ENCODE results near the gene HK3.

The HK3 gene

GRCh38 chr5:176899296-176899891 lies at the start of gene HK3:
Gene HK3 (minus strand): TSS chr5:176899346. CDS start chr5:176896159, 3,187 bp downstream.
- Histone ChIP-seq H3K4me1 (ENCODE audit: control insufficient read depth, insufficient read depth, low read length, unreplicated experiment) (no peaks in the 10 kb centered on the region), H2AFZ (ENCODE audit: low read length, unreplicated experiment) (no peak within 1 kb of the TSS), H3K36me3 (ENCODE audit: insufficient read depth, low read length) (0 out of 2 replicates have a peak, but pooled peaks cover 6% of the 10 kb centered on the region), H3K27ac (ENCODE audit: low read depth, low read length) (no peak within 1 kb of the TSS), H3K27me3 (ENCODE audit: insufficient read depth, low read length) (peaks cover 9% of the 10 kb centered on the region; the same call in 1 of the 2 replicates), H3K4me3 (ENCODE audit: low read depth, low read length) (no peak within 1 kb of the TSS), H3K79me2 (ENCODE audit: control insufficient read depth, insufficient read depth, low read length, unreplicated experiment) (no peaks in the 10 kb centered on the region)

- Histone ChIP-seq H3K36me3 (ENCODE audit: insufficient read depth, low read length) (peaks cover 13% of the 10 kb centered on the region; the same call in 1 of the 2 replicates), H3K4me1 (ENCODE audit: control insufficient read depth, insufficient read depth, low read length, unreplicated experiment) (peaks cover 3% of the 10 kb centered on the region), H3K4me3 (ENCODE audit: low read depth, low read length) (no peak overlapping the region), H3K27me3 (ENCODE audit: insufficient read depth, low read length) (no peaks in the 10 kb centered on the region), H3K27ac (ENCODE audit: low read depth, low read length) (no peak overlapping the region), H3K79me2 (ENCODE audit: control insufficient read depth, insufficient read depth, low read length, unreplicated experiment) (no peaks in the 10 kb centered on the region), H2AFZ (ENCODE audit: low read length, unreplicated experiment) (no peak overlapping the region)
These were observed 49.3 kb upstream of the HK3 start for GRCh38 chr5:176948458-176948857.

DNA sequence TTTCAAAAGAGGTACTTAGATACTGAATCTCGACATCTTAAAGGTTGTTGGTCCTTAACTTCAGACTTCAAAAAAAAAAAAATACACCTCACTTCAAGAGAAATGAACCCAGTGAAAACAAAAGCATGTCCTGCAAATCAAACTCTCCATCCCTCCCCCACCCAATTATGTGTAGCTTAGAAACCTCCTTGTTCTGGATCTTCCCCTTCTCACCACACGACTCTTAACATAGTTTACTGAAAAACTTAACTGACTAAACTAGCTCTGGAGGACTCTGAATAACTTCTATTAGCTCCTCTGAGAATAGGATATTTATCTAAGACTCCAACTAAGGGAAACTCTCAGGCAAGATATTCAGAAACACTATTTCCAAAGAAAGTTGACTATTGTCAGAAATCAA lies 48.7 kb upstream of the HK3 start:
- H3K27me3 ChIP-seq (ENCODE audit: insufficient read depth, low read length): no peaks in the 10 kb centered on the region
- peaks cover 13% of the 10 kb centered on the region; the same call in 1 of the 2 replicates for H3K36me3 ChIP-seq (ENCODE audit: insufficient read depth, low read length)

DNA sequence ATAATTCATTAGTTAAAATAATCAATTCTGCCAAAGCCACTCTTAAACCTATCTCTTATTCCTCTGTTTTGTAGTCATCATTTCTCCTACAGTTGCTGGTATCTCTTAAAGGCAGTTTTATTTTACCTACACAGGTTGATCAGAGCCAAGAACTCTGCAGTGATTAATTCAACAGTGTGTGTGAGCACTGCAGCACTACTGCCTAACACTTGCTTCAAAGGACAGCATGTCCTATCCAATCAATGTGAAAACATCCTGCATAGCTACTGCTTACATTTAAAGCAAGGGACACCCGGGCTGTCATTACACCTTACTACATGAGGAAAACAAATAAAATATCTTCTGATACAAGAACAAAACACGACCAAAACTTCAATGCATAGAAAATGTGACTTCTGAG lies 45.1 kb upstream of the HK3 start:
- Histone ChIP-seq H3K4me1 (ENCODE audit: control insufficient read depth, insufficient read depth, low read length, unreplicated experiment) (peaks cover 3% of the 10 kb centered on the region), H2AFZ (ENCODE audit: low read length, unreplicated experiment) (no peak overlapping the region), H3K79me2 (ENCODE audit: control insufficient read depth, insufficient read depth, low read length, unreplicated experiment) (no peaks in the 10 kb centered on the region), H3K27ac (ENCODE audit: low read depth, low read length) (no peak overlapping the region), H3K27me3 (ENCODE audit: insufficient read depth, low read length) (no peaks in the 10 kb centered on the region), H3K4me3 (ENCODE audit: low read depth, low read length) (no peak overlapping the region), H3K36me3 (ENCODE audit: insufficient read depth, low read length) (peaks cover 26% of the 10 kb centered on the region; the same call in 1 of the 2 replicates)

More for the DNA sequence above, 48.7 kb upstream of the HK3 start:
- Histone ChIP-seq H3K4me3 (ENCODE audit: low read depth, low read length) (no peak overlapping the region), H3K79me2 (ENCODE audit: control insufficient read depth, insufficient read depth, low read length, unreplicated experiment) (no peaks in the 10 kb centered on the region), H2AFZ (ENCODE audit: low read length, unreplicated experiment) (no peak overlapping the region), H3K4me1 (ENCODE audit: control insufficient read depth, insufficient read depth, low read length, unreplicated experiment) (peaks cover 3% of the 10 kb centered on the region), H3K27ac (ENCODE audit: low read depth, low read length) (no peak overlapping the region)

DNA sequence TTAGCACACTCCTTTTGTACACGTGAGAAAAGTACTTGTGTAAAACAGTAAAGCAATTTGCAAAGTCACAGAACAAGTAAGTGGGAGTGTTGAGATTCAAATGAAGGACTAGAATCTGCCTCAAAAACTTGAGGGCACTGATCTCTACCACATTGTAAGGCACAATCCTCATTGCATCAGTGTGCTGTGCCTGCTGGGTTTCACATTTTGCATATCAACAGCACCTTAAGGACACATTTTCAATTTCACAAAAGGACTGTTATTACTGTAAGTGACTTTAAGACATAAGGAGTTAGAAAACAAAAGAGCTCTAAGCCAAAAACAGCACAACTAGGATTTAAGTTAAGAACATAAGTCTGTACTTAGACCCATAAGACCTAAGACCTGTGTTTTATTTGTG lies 44.7 kb upstream of the HK3 start:
- Histone ChIP-seq H3K79me2 (ENCODE audit: control insufficient read depth, insufficient read depth, low read length, unreplicated experiment) (no peaks in the 10 kb centered on the region), H3K27ac (ENCODE audit: low read depth, low read length) (no peak overlapping the region), H3K4me3 (ENCODE audit: low read depth, low read length) (no peak overlapping the region)

DNA sequence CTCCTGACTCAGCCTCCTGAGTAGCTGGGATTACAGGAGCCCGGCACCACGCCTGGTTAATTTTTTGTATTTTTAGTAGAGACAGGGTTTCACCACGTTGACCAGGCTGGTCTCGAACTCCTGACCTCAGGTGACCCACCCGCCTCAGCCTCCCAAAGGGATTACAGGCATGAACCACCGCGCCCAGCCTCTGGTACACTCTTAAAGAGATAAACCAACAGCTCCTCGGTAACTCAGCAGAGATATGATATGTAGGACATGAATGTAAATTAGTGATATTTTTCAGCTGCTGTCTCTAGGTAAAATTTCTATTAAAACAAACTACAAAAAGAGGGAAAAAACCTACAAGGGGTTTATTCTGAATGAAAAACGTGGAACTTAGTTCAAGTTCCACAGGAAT lies 42.8 kb upstream of the HK3 start:
- H3K27ac ChIP-seq (ENCODE audit: low read depth, low read length): no peak overlapping the region
- no peaks in the 10 kb centered on the region for H3K4me1 ChIP-seq (ENCODE audit: control insufficient read depth, insufficient read depth, low read length, unreplicated experiment)
- no peak overlapping the region for H2AFZ ChIP-seq (ENCODE audit: low read length, unreplicated experiment)
- H3K27me3 ChIP-seq (ENCODE audit: insufficient read depth, low read length): no peaks in the 10 kb centered on the region
- H3K36me3 ChIP-seq (ENCODE audit: insufficient read depth, low read length): peaks cover 26% of the 10 kb centered on the region
- H3K79me2 ChIP-seq (ENCODE audit: control insufficient read depth, insufficient read depth, low read length, unreplicated experiment): no peaks in the 10 kb centered on the region
- no peak overlapping the region for H3K4me3 ChIP-seq (ENCODE audit: low read depth, low read length)

More for the DNA sequence above, 44.7 kb upstream of the HK3 start:
- Histone ChIP-seq H2AFZ (ENCODE audit: low read length, unreplicated experiment) (no peak overlapping the region), H3K27me3 (ENCODE audit: insufficient read depth, low read length) (no peaks in the 10 kb centered on the region), H3K4me1 (ENCODE audit: control insufficient read depth, insufficient read depth, low read length, unreplicated experiment) (peaks cover 3% of the 10 kb centered on the region), H3K36me3 (ENCODE audit: insufficient read depth, low read length) (peaks cover 26% of the 10 kb centered on the region; the same call in 1 of the 2 replicates)

DNA sequence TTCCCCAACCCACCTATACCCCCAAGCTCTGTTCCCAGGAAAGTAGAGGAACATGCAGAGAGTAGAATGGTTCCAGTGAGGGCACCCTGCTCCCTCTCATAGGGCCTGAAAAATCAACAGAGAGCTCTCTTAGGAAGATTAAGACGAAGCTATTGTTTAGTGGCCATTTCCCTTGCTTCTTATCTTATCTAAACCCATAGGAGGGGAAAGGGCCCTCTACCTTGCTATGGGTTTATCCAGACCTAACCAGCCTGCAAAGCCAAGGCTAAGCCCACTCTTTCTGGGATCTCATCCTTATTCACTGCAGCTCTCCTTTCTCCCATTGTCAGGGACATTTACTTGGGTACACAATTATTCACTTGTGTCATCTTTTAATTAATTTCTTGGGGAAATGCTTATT lies 39.3 kb upstream of the HK3 start:
- Histone ChIP-seq H3K4me1 (ENCODE audit: control insufficient read depth, insufficient read depth, low read length, unreplicated experiment) (no peaks in the 10 kb centered on the region), H3K36me3 (ENCODE audit: insufficient read depth, low read length) (peaks cover 23% of the 10 kb centered on the region), H3K4me3 (ENCODE audit: low read depth, low read length) (no peak overlapping the region), H3K27ac (ENCODE audit: low read depth, low read length) (no peak overlapping the region), H3K79me2 (ENCODE audit: control insufficient read depth, insufficient read depth, low read length, unreplicated experiment) (no peaks in the 10 kb centered on the region), H2AFZ (ENCODE audit: low read length, unreplicated experiment) (no peak overlapping the region), H3K27me3 (ENCODE audit: insufficient read depth, low read length) (no peaks in the 10 kb centered on the region)

DNA sequence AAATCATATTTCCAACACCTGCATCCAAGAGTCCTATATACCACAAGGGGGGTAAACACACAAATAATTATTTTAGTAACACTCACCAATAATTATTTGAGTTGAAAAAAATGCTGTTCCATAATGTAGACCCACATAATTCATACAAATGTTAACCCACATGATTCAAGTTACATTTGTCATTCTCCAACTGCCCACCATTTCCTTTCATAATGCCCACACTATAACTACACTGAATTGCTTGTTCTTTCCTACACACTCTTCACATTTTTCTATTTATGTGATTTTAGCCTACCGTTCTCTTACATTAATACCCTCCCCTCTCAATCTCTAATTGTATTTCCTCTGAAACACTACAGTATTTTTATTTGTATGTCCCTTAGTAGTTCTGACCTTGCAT lies 35.9 kb upstream of the HK3 start:
- H3K36me3 ChIP-seq (ENCODE audit: insufficient read depth, low read length): peaks cover 8% of the 10 kb centered on the region
- no peak overlapping the region for H3K27ac ChIP-seq (ENCODE audit: low read depth, low read length)
- no peaks in the 10 kb centered on the region for H3K27me3 ChIP-seq (ENCODE audit: insufficient read depth, low read length)
- no peaks in the 10 kb centered on the region for H3K4me1 ChIP-seq (ENCODE audit: control insufficient read depth, insufficient read depth, low read length, unreplicated experiment)
- no peaks in the 10 kb centered on the region for H3K79me2 ChIP-seq (ENCODE audit: control insufficient read depth, insufficient read depth, low read length, unreplicated experiment)
- no peak overlapping the region for H3K4me3 ChIP-seq (ENCODE audit: low read depth, low read length)
- H2AFZ ChIP-seq (ENCODE audit: low read length, unreplicated experiment): no peak overlapping the region

DNA sequence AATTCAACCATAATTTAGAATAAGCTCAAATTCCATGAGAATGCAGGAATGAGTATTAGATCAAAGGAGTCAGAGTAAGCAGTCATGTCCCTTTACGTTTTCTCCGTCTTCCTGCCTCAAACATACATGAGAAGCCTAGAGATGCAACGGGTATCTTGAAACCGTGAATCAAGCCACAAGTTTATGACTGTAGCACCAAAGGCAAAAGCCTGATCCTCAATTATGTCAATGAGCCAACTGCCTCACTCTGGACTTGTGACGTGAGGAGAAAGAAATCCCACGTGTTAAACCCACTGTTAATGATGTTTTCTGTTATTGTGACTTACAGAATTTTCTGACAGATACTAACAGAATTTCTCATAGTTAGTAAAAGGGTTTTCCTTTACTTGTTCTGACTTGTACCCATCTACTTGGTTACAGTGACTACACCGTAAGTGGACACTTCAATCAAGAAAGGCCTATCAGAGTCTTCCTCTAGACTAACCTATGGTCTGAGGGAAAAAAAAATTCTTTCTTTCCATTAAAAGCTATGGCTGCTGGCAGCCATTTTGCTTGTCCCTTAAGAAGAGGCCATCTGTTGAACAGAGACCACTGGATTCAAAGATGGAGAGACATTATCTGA lies 35.3 kb upstream of the HK3 start:
- Histone ChIP-seq H3K27ac (ENCODE audit: low read depth, low read length) (no peak overlapping the region), H3K79me2 (ENCODE audit: control insufficient read depth, insufficient read depth, low read length, unreplicated experiment) (no peaks in the 10 kb centered on the region), H3K36me3 (ENCODE audit: insufficient read depth, low read length) (peaks cover 4% of the 10 kb centered on the region; the same call in 1 of the 2 replicates), H3K4me1 (ENCODE audit: control insufficient read depth, insufficient read depth, low read length, unreplicated experiment) (no peaks in the 10 kb centered on the region), H3K4me3 (ENCODE audit: low read depth, low read length) (no peak overlapping the region), H3K27me3 (ENCODE audit: insufficient read depth, low read length) (no peaks in the 10 kb centered on the region), H2AFZ (ENCODE audit: low read length, unreplicated experiment) (no peak overlapping the region)

DNA sequence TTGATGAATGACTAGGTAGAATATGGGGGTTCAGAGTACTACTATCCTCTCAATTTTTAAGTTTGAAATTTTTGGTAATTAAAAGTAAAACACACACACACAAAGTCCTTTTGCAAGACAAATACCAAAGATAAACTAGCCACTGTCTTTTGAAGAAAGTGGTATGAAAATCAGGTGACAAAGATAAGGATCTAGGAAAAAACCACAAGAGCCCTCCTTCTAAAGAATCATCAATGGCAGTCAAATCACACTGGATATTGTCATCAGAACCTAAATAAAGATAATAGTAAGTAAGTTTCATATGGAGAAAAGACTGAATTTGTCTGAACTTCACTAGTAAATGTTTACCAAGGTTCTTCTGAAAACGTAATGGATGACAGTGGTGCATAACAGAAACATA lies 30.5 kb upstream of the HK3 start:
- Histone ChIP-seq H3K4me1 (ENCODE audit: control insufficient read depth, insufficient read depth, low read length, unreplicated experiment) (no peaks in the 10 kb centered on the region), H3K27me3 (ENCODE audit: insufficient read depth, low read length) (no peaks in the 10 kb centered on the region), H3K27ac (ENCODE audit: low read depth, low read length) (no peak overlapping the region), H2AFZ (ENCODE audit: low read length, unreplicated experiment) (no peak overlapping the region), H3K79me2 (ENCODE audit: control insufficient read depth, insufficient read depth, low read length, unreplicated experiment) (no peaks in the 10 kb centered on the region), H3K36me3 (ENCODE audit: insufficient read depth, low read length) (no peaks in the 10 kb centered on the region; the same call in 1 of the 2 replicates), H3K4me3 (ENCODE audit: low read depth, low read length) (no peak overlapping the region)

- no peak overlapping the region for H3K4me3 ChIP-seq (ENCODE audit: low read depth, low read length)
- no peak overlapping the region for H3K27ac ChIP-seq (ENCODE audit: low read depth, low read length)
- no peaks in the 10 kb centered on the region; the same call in 1 of the 2 replicates for H3K36me3 ChIP-seq (ENCODE audit: insufficient read depth, low read length)
- H2AFZ ChIP-seq (ENCODE audit: low read length, unreplicated experiment): no peak overlapping the region
- H3K27me3 ChIP-seq (ENCODE audit: insufficient read depth, low read length): no peaks in the 10 kb centered on the region
- no peaks in the 10 kb centered on the region for H3K79me2 ChIP-seq (ENCODE audit: control insufficient read depth, insufficient read depth, low read length, unreplicated experiment)
- no peaks in the 10 kb centered on the region for H3K4me1 ChIP-seq (ENCODE audit: control insufficient read depth, insufficient read depth, low read length, unreplicated experiment)
These were observed 28.4 kb upstream of the HK3 start for GRCh38 chr5:176927562-176927961.

Data from ACC112 (cell line).